Measurements from ENCODE around the gene SMTNL1.

The SMTNL1 gene

DNA sequence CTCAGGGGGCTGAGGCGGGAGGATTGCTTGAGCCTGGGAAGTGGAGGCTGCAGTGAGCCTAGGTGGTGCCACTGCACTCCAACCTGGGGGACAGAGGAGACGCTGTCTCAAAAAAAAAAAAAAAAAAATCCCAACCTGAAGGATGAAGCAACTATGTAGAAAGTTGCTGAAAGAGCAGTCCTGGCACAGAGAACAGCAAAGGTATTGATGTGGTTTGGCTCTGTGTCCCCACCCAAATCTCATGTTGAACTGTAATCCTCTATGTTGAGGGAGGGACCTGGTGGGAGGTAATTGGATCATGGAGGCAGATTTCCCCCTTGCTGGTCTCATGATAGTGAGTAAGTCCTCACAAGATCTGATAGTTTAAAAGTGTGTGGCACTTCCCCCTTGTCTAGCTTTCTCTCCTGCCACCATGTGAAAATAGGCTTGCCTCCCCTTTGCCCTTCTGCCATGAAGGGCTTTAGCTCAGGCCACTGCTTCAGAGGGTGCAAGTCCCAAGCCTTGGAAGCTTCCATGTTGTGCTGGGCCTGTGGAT lies 49.4 kb downstream of the SMTNL1 start:
- DNase-seq (ENCODE audit: low read depth in 1 of 2, low spot score in 1 of 2), result no peak

DNA sequence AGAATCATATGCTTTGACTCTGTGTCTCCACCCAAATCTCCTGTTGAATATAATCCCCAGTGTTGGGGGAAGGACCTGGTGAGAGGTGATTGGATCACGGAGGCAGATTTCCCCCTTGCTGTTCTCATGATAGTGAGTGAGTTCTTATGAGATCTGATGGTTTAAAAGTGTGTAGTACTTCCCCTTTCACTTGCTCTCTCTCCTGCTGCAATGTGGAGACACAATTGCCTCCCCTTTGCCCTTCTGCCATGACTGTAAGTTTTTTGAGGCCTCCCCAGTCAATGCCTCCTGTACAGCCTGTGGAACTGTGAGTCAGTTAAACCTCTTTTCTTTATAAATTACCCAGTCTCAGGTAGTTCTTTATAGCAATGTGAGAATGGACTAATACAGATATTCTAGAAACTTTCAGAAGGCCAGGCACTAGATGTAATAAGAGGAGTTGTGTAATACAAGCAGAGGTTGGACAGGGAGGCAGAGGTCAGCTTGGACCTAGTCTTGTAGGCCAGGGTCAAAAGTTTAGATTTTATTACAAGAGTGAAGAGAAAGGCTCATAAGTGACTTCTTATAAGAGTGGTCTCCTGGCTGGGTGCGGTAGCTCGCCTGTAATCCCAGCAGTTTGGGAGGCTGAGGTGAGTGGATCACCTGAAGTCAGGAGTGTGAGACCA lies 50.8 kb downstream of the SMTNL1 start:
- no peak for DNase-seq (ENCODE audit: low read depth in 1 of 2, low spot score in 1 of 2)

- no peak for DNase-seq (ENCODE audit: low read depth in 1 of 2, low spot score in 1 of 2)
Measured at GRCh38 chr11:57596266-57596885, 59.0 kb downstream of the SMTNL1 start.

DNA sequence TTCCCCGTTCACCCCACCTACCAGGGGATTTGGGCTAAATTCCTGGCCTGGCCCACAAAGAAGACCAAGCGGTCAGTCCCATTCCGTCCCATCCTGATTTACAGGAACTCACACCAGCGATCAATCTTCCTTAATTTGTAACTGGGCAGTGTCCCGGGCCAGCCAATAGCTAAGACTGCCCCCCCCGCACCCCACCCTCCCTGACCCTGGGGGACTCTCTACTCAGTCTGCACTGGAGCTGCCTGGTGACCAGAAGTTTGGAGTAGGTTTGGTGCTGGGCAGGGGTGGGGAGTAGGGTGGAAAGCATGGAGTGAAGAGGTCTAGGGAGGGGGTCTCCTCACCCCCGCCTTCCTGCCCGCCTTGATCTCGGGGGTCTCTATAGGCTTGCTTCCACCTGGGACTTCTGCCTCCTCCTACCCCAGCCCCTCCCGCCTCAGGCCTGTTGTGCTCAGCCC lies 60.1 kb downstream of the SMTNL1 start, which contains the start of gene SERPING1:
TSS of gene SERPING1 (plus strand) at position 225 of the 455 bp plus-strand sequence. CDS start 586 bp downstream, outside the sequence.
- DNase-seq (ENCODE audit: low read depth in 1 of 2, low spot score in 1 of 2), result no peak

- DNase-seq (ENCODE audit: low read depth in 1 of 2, low spot score in 1 of 2), result no peak
Measured at GRCh38 chr11:57597916-57598830, 60.8 kb downstream of the SMTNL1 start.

GRCh38 chr11:57598831-57599155 lies 61.4 kb downstream of the SMTNL1 start:
- DNase-seq (ENCODE audit: low read depth in 1 of 2, low spot score in 1 of 2), result no peak

DNA sequence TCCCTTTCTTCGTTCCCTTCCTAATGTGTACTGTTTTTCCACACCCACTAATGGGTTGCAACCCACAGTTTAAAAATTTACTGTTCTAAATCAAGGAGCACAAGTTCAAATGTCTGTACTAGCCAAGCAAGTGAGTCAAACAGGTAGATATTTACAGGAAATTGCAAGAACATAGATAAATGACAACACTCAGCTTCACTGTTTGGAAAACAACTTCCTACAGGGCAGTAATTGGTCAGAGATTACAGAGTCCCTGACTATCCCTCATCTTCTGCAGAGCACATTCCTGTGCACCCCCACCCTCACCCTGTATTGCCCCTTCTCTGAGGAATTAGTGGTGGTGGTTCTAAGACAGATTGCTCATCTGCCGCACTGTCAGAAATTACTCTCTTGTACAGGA lies 62.0 kb downstream of the SMTNL1 start:
- DNase-seq (ENCODE audit: low read depth in 1 of 2, low spot score in 1 of 2), result no peak
